Hippocampal formation (tissue), 2 donors: Measurements from ENCODE around the gene ANKRD52.
"Not testable (repeated sequence)": the region's sequence is repeated elsewhere in the genome, so short reads cannot be mapped to it uniquely, and the experiment has no call there.

Experiments
- DNase-seq, 2 donors: peaks; one replicate each; lab custom pipeline; 2025; lab: John Stamatoyannopoulos, UW

The ANKRD52 gene

DNA sequence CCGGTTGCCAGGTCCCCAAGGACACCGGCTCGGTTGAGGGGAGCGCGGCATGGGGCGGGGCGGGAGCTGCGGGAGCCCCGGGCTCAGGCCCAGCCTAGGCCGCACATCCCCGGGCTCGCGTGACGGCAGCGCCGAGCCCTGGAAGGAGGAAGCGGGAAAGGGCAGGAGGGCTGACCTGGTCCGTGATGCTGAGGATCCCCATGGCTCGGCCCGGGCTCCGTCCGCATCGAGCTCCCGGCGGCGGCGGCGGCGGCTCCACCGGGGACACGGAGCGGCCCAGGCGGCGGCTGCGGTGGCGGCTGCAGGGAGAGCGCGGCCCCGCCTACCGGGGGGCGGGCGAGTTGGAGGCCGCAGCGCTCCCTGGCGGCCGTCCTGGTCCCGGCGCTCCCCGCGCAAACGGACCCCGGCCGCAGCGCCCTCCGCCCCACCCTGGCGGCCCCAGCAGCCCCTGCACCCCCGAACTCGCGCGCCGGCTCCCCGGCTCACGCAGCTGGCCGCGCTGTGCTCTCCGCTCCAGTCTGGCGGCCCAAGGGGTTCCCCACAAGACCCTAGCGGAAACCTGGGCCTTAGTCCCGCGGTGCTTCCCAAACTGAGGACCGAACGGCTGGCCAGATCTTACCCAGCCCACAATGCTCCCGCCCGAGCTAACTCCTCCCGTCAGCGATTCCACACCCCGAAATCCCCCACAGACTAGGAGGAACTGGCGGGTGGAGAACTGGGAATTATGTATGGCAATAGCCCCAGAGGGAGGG lies at the start of gene ANKRD52:
Gene ANKRD52, minus strand, starts transcription at position 317 of the 752 bp plus-strand sequence. Its CDS starts 115 bp downstream, at position 202.
- peak; percentile 69 to 76 for DNase-seq

DNA sequence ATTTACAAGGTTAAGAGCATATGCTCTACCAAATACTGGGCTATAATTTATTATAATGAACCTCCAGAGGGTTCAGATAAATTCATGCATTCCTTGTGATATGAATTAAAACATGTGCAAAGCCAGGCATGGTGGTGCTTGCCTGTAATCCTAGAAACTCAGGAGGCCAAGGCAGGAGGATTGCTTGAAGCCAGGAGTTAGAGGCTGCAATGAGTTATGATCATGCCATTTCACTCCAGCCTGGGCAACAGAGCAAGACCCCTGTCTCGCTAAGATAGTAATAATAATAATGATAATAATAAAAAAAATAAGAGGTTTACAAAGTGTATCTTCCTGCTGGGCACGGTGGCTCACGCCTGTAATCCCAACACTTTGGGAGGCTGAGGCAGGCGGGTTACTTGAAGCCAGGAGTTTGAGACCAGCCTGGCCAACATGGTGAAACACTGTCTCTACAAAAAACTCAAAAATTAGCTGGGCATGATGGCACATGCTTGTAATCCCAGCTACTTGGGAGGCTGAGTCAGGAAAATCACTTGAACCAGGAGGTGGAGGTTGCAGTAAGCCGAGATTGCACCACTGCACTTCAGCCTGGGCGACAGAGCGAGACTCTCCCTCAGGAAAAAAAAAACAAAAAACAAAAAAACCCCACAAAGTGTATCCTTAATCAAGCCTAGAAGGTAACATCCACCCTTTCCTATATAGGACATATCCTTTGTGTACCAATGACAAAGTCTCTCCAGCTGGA lies 49.2 kb upstream of the ANKRD52 start:
- no peak for DNase-seq

- DNase-seq: no peak
These were observed 46.8 kb upstream of the ANKRD52 start for GRCh38 chr12:56304872-56305590.

GRCh38 chr12:56304276-56304675 lies 46.1 kb upstream of the ANKRD52 start:
- DNase-seq: no peak

DNA sequence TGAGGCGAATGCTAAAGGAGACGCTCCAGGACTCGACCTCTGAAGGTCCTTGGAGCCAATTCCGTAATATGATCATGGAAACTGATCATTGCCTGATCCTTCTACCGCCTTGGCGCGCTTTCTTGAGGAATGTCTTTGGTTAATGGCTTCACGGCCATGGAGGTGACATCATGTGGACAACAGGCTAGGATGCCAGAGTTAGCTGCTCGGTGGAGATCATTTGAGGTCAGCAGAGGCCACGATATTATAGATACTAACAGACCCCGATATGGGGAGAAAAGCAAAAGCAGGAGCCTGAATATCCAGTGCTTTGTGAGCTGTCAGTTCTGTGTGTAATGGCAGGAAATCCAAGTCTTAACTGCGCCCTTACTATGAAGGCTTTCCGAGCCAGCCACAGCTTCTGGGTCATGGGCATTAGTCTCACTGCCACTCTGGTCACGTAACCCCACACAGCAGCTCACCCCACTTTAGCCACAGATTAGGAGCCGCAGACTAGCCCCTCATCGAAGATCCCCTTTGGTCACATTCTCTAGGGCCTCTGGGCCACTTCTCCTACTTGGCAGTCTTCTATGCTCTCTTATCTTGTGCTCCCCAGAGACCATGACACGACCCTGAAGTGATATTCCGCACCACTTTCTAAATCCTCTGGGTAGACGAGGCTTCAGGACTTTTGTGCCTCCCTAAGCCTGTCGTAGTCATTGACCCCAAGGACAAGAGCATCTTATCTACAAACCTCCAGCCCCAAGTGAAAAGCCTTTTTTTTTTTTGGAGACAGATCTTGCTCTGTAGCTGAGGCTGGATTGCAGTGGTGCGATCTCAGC lies 42.7 kb upstream of the ANKRD52 start:
- DNase-seq: no peak

GRCh38 chr12:56299853-56300643 lies 41.9 kb upstream of the ANKRD52 start, which contains the start of gene CS:
TSS of gene CS (minus strand) at chr12:56300330. CDS start at chr12:56300201, 129 bp downstream.
- peak; percentile 97 to 98 for DNase-seq

DNA sequence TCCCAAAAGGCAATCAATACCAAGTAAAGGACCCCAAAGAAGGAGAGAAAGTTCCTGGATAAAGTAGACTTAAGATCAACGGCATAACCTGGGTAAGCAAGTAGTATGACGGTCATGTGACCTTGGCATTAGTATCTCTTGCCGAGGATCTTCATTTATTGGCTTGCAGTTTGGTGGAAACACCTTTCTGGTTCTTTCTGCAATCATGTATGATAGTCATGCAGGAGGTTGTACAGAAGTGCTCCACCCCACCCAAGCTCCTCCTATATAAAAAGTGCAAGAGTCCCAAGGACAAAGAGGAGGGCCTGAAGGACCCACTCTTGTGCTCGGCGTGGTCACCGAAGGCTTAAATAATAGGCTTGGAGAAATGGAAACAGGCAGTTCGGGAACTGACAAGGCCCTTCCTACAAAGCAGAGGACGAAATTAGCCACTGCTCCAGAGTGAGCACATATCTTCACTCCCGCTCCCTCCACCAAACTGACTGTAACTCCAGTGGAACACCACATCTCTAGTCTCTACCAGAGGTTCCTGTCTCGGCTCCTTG lies 41.2 kb upstream of the ANKRD52 start:
- no peak for DNase-seq

GRCh38 chr12:56298828-56299227 lies 40.6 kb upstream of the ANKRD52 start:
- DNase-seq: no peak

GRCh38 chr12:56297400-56297799 lies 39.2 kb upstream of the ANKRD52 start:
- DNase-seq: no peak

- DNase-seq: no peak
These were observed 38.1 kb upstream of the ANKRD52 start for GRCh38 chr12:56296295-56296694.

- no peak for DNase-seq
These were observed 35.6 kb upstream of the ANKRD52 start for GRCh38 chr12:56293795-56294194.

DNA sequence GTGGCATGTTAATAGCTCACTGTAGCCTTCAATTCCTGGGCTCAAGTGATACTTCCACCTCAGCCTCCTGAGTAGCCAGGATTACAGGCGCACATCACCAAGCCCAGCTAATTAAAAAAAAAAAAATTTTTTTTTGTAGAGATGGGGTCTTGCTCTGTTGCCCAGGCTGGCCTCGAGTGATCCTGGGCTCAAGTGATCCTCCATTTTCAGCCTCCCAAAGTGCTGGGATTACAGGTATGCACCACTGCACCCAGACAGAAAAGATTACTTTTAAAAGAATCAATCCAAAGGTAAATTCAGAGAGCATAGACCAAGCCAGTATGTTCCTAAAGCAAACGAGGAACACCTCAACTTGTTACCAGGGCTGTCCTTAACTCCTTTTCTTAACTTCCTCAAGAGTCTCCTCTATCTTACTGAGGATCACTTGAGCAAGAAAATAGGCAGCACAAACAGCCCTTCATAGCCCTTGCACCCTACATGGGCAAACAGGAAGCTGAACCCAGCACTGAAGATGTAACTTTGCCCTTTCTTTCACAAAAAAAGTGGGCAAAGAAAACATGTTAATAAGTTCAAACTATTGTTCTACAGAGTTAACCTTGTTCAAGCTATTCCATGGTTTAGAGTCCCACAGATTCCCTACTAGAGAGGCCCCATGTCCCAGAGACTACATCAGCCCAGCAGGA lies 30.7 kb upstream of the ANKRD52 start:
- no peak for DNase-seq

DNA sequence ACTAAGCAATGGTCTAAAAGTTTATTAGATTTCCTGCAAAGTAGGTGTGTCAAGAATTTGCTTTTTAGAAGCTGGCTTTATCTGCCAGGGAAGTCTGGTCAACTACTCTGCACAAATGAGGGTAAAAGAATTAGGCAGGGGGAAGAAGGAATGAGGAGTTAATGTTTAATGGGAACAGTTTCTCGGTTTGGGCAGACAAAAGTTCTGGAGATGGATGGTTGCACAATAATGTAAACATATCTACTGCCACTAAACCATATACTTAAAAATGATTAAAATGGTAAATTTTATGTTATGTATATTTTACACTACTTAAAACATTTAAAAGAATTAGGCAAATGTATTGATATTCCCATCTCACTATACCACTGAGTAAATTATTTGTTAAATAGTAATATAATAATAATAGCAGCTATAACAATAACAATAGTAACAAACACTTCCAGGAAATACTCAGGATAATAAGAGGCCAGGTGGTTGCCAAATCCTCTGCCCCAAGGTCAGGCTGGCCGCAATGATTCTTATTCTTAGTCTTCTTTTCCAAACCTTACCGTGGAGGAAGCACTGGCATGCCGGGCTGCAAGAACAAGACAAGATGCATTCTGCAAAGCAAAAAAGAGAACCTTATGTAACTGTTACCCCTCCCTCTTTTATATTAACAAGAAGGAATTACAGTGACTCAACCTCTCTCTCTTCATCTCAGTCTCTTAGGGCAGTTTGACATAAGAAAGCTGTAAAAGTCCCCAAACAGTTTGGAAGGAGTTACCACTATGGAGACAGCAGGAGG lies 28.1 kb upstream of the ANKRD52 start:
- no peak for DNase-seq

DNA sequence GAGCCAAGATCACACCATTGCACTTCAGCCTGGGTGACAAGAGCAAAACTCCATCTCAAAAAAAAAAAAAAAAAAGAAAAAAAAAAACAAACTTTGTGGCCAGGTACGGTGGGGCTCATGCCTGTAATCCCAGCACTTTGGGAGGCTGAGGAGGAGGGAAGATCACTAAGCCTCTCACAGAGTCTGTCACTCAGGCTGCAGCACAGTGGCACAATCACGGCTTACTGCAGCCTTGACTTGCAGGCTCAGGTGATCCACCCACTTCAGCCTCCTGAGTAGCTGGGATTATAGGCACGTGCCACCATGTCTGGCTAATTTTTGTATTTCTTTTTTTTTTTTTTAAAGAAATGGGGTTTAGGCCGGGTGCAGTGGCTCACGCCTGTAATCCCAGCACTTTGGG lies 26.1 kb upstream of the ANKRD52 start:
- DNase-seq: not testable (repeated sequence)

GRCh38 chr12:56282579-56282978 lies 24.4 kb upstream of the ANKRD52 start:
- no peak for DNase-seq

GRCh38 chr12:56282030-56282429 lies 23.8 kb upstream of the ANKRD52 start:
- DNase-seq: no peak

- no peak for DNase-seq
These were observed 22.7 kb upstream of the ANKRD52 start for GRCh38 chr12:56280849-56281248.

- no peak for DNase-seq
These were observed 20.7 kb upstream of the ANKRD52 start for GRCh38 chr12:56278905-56279304.

GRCh38 chr12:56274299-56274698 lies 16.1 kb upstream of the ANKRD52 start:
- DNase-seq: no peak
